Epithelial cell of esophagus (primary cell): ENCODE data around the gene RNF125.

ENCODE experiments used
- DNase-seq: peaks from one replicate; pipeline ENCODE4 v3.0.0; 2010; ENCODE audit warnings: low read depth
- H3K4me3 ChIP-seq: 2 replicates; pipeline ENCODE4 v1.5.1; 2011; ENCODE audit warnings: mild to moderate bottlenecking, low read length, control low read depth
- TF ChIP-seq, protein P1 (sequence below): IDR thresholded peaks from 2 replicates; pipeline ENCODE4 v1.5.1; 2011; ENCODE audit warnings: low read depth, mild to moderate bottlenecking, low read length, control low read depth, inconsistent platforms; ENCODE audit not compliant: insufficient read depth; ENCODE audit errors: missing control alignments

The RNF125 gene

DNA sequence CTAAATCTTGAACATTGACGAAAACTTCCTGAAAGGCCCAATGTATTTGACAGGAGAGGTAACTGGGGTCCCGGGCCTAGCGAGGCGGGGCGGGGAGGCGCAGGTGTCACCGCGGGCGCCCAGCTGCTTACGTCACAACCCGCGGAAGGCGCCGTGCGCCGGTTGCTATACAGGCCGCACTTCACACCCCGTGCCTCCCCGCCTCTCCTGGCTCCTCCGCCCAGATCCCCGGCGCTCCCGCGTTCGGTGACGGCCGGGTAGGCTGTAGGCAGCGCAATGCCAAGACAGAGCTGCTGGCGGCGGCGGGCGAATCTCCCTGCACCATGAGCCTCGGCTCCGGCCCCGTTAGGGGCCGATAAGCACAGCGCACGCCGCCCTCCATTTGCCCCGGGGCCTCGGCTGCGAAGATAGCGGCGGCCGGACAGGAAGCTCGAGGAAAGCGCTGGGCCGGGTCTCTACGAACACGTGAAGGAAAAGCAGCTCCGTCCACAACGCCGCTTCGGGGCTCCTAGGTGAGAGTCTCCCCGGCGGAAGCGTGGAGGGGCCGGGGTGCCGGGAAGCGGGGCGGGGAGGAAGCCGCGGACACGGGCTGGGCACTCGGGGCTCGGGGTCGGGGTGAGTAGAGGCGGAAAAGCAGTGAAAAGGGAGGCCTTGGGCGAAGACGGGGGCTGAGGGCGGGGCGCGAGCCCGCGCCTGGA lies 73.2 kb downstream of the RNF125 start, which contains the start of gene RNF138:
Gene RNF138 (plus strand): TSS at position 151 of the 698 bp plus-strand sequence. CDS start 903 bp downstream, outside the sequence.
- peak within 1 kb of the TSS; percentile 82 for H3K4me3 ChIP-seq
- DNase-seq = peak; percentile 88
- TF ChIP-seq, protein P1, sequence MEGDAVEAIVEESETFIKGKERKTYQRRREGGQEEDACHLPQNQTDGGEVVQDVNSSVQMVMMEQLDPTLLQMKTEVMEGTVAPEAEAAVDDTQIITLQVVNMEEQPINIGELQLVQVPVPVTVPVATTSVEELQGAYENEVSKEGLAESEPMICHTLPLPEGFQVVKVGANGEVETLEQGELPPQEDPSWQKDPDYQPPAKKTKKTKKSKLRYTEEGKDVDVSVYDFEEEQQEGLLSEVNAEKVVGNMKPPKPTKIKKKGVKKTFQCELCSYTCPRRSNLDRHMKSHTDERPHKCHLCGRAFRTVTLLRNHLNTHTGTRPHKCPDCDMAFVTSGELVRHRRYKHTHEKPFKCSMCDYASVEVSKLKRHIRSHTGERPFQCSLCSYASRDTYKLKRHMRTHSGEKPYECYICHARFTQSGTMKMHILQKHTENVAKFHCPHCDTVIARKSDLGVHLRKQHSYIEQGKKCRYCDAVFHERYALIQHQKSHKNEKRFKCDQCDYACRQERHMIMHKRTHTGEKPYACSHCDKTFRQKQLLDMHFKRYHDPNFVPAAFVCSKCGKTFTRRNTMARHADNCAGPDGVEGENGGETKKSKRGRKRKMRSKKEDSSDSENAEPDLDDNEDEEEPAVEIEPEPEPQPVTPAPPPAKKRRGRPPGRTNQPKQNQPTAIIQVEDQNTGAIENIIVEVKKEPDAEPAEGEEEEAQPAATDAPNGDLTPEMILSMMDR = no peak

DNA sequence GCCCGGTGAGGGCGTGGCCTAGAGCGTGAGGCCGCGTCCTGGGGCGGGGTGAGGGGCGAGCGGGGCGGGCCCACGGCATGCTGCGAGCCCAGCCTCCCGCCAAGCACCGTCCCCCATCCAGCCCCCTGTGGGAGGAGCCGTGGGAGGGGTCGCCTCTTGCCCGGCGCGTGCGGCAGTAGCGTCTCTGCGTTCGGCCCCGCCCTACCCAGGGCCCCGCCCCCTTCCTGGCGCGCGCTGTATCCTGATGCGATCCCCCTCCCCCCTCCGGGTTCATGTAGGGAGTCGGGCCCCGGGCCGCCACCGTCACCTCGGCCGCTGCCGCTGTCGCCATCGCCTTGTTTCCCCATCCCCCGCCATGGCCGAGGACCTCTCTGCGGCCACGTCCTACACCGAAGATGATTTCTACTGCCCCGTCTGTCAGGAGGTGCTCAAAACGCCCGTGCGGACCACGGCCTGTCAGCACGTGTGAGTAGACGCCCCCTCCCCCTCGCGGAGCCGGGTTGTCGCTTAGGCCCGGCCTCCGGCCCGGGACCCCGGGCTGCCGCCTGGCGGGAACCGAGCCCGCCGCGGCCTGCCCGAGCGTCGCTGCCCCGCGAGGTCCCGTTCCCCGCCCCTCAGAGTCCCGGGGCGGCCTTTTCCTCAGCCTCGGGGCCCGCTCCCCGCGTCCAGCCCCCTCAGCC lies 73.9 kb downstream of the RNF125 start:
- TF ChIP-seq, protein P1 = no peak
- H3K4me3 ChIP-seq = peak overlapping the region; percentile 82
- peak; percentile 98 for DNase-seq

DNA sequence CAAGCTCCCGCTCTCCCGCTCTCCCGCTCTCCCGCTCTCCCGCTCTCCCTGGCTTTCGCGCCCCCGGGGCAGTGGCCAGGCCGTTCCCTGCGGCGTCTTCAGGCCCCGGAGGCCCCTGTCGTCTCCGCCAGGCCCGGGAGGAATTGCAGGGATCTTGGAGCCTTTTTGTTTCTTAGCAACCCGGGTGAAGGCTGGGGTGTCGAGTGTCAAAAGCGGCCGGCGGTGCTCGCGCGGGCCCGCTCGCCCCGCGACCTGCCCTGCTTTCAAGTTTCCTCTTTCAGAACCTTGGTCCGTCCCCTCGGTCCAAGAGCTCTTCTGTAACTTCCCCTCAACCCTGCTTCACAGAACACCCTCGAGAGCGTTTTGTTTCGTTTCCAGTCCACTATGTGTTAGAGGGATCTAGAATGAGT lies 74.5 kb downstream of the RNF125 start:
- DNase-seq = peak; percentile 56
- peak overlapping the region; percentile 82 for H3K4me3 ChIP-seq
- TF ChIP-seq, protein P1 = no peak

DNA sequence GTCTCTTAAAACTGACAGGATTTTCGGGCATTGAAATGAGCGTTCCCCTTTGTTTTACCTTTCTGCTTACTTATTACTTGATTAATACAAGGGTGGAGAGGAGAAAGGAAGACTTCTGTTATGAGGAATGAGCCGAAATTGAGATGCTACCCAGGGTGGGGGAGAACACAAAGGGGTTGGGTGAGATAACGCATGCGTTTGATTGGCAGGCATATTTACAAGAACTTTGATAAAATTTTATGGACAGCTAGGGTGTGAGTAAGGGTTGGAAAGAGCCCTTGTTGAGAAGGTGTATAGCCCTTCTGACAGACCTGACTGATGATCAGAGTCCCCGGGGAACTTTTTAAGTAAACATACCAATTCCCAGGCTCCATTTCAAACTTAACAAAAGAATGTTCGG lies 74.9 kb downstream of the RNF125 start:
- TF ChIP-seq, protein P1 = no peak
- H3K4me3 ChIP-seq = peak overlapping the region; percentile 82
- DNase-seq = peak; percentile 21

DNA sequence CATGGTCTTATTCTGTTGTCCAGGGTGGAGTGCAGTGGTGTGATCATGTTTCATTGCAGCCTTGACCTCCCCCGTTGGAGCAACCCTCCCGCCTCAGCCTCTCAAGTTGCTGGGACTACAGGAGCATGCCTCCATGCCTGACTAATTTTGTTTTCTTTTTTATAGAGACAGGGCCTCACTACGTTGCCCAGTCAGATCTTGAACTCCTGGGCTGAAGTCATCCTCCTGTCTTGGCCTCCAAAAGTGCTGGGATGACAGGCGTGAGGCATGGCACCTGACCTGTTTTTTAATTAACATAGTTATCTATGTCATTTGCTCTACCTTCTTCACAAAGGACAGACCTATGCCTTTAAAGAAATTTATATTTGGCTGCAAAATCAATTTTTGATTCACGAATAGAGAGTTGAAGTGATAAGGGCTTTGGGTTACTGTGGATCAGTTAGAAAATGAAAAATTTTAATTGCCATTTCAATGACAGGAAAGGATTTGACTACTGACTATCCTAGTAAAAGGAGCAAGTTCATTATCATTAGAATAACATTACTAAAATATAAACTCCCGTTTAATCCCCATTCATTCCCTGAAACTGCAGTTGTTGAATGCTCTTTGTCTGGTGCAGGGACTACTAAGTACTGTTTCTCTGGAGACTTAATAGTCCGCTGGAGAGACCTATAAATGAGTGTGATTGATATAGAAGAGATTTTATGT lies 76.7 kb downstream of the RNF125 start:
- DNase-seq = no peak
- no peak overlapping the region for H3K4me3 ChIP-seq
- TF ChIP-seq, protein P1 = no peak

DNA sequence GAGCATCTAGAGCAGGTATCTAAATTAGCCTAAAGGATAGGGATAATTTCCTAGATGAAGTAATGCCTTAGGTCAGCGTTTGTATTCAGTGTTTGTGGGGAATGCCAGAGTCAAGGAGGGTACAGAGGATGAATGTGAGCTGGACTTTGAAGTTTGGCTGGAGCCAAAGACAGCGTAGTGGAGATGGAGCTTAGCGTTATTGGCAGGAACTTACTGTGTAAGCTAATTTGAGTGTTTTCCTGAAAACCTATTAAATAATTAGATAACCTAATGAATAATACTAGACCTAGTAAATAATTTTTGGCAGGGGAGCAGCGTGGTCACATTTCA lies 77.2 kb downstream of the RNF125 start:
- no peak for DNase-seq
- TF ChIP-seq, protein P1 = no peak
- H3K4me3 ChIP-seq = no peak overlapping the region
